ENCODE measurements around the gene CHST8. TPM values are rescaled to one million over a fixed set of nuclear protein-coding genes. Genes with fewer than 3 reads are reported as not detected.

The CHST8 gene
- 18.3 TPM for polyA plus RNA-seq (2012; ENCODE audit: insufficient read depth, insufficient read length, low read depth)

- TF ChIP-seq CTCF (IDR thresholded peaks at IDR 0.05; ENCODE audit: low read depth, low read length), result no peak
- Histone ChIP-seq H3K9me3 (no peaks in the 10 kb centered on the region), H3K4me3 (ENCODE audit: low read depth, low read length) (peak within 1 kb of the TSS; percentile 64), H3K27me3 (peaks cover 39% of the 10 kb centered on the region), H3K36me3 (no peaks in the 10 kb centered on the region), H3K4me1 (no peaks in the 10 kb centered on the region)
- peak; percentile 87 for DNase-seq
These were observed at the start of gene CHST8 for GRCh38 chr19:33621811-33622504. TSS of gene CHST8 (plus strand) at chr19:33621953. CDS start at chr19:33689262, 67,309 bp downstream.

GRCh38 chr19:33572929-33573328 is 48.8 kb upstream of the CHST8 start:
- no peaks in the 10 kb centered on the region; the same call in none of the 2 replicates for H3K27me3 ChIP-seq
- TF ChIP-seq CTCF (IDR thresholded peaks at IDR 0.05; ENCODE audit: low read depth, low read length), result no peak
- 0 out of 2 replicates have a peak, but pooled peaks cover 4% of the 10 kb centered on the region for H3K9me3 ChIP-seq
- DNase-seq, result no peak
- H3K36me3 ChIP-seq, result no peaks in the 10 kb centered on the region
- H3K4me1 ChIP-seq, result no peaks in the 10 kb centered on the region
- no peak overlapping the region for H3K4me3 ChIP-seq (ENCODE audit: low read depth, low read length)

- H3K4me3 ChIP-seq (ENCODE audit: low read depth, low read length), result no peak overlapping the region
- no peak for TF ChIP-seq CTCF (IDR thresholded peaks at IDR 0.05; ENCODE audit: low read depth, low read length)
- DNase-seq, result no peak
- H3K36me3 ChIP-seq, result no peaks in the 10 kb centered on the region
- no peaks in the 10 kb centered on the region; the same call in none of the 2 replicates for H3K27me3 ChIP-seq
- no peaks in the 10 kb centered on the region for H3K4me1 ChIP-seq
- 0 out of 2 replicates have a peak, but pooled peaks cover 4% of the 10 kb centered on the region for H3K9me3 ChIP-seq
These were observed 46.9 kb upstream of the CHST8 start for GRCh38 chr19:33574824-33575223.

GRCh38 chr19:33578697-33579096 is 43.1 kb upstream of the CHST8 start:
- H3K4me1 ChIP-seq, result no peaks in the 10 kb centered on the region
- no peak for DNase-seq
- TF ChIP-seq CTCF (IDR thresholded peaks at IDR 0.05; ENCODE audit: low read depth, low read length), result no peak
- H3K27me3 ChIP-seq, result no peaks in the 10 kb centered on the region
- no peak overlapping the region for H3K4me3 ChIP-seq (ENCODE audit: low read depth, low read length)
- H3K9me3 ChIP-seq, result 0 out of 2 replicates have a peak, but pooled peaks cover 4% of the 10 kb centered on the region
- no peaks in the 10 kb centered on the region for H3K36me3 ChIP-seq

GRCh38 chr19:33580026-33580644 is 41.6 kb upstream of the CHST8 start:
- 0 out of 2 replicates have a peak, but pooled peaks cover 3% of the 10 kb centered on the region for H3K9me3 ChIP-seq
- no peaks in the 10 kb centered on the region for H3K27me3 ChIP-seq
- no peak overlapping the region for H3K4me3 ChIP-seq (ENCODE audit: low read depth, low read length)
- no peaks in the 10 kb centered on the region for H3K36me3 ChIP-seq
- no peaks in the 10 kb centered on the region for H3K4me1 ChIP-seq
- DNase-seq, result no peak
- no peak for TF ChIP-seq CTCF (IDR thresholded peaks at IDR 0.05; ENCODE audit: low read depth, low read length)

- no peaks in the 10 kb centered on the region for H3K27me3 ChIP-seq
- H3K4me1 ChIP-seq, result no peaks in the 10 kb centered on the region
- no peaks in the 10 kb centered on the region for H3K36me3 ChIP-seq
- no peak overlapping the region for H3K4me3 ChIP-seq (ENCODE audit: low read depth, low read length)
- DNase-seq, result no peak
- TF ChIP-seq CTCF (IDR thresholded peaks at IDR 0.05; ENCODE audit: low read depth, low read length), result no peak
- H3K9me3 ChIP-seq, result no peaks in the 10 kb centered on the region
These were observed 41.1 kb upstream of the CHST8 start for GRCh38 chr19:33580645-33581037.
